Sigmoid colon (tissue), 7 donors: ENCODE measurements around the gene CD52. TPM values are rescaled to one million over a fixed set of nuclear protein-coding genes. Genes with fewer than 3 reads are reported as not detected.

Experiments used
- DNase-seq: peaks from one replicate; pipeline ENCODE4 v3.0.0-alpha.2; 2019
- H3K27ac ChIP-seq, 4 donors: fragments of 200-600 bp; sonication (generic); one replicate each; pipeline ENCODE4 v1.5.1; 2016 to 2019; ENCODE audit warnings: mild to moderate bottlenecking in 1 of 4
- H3K27me3 ChIP-seq, 3 donors: fragments of 200-600 bp; sonication (generic); one replicate each; pipeline ENCODE4 v1.5.1; 2019; ENCODE audit warnings: mild to moderate bottlenecking in 1 of 3
- H3K36me3 ChIP-seq, 4 donors: fragments of 200-600 bp; sonication (generic); one replicate each; pipeline ENCODE4 v1.5.1; 2016 to 2019
- H3K4me1 ChIP-seq, 4 donors: fragments of 200-600 bp; sonication (generic); one replicate each; pipeline ENCODE4 v1.5.1; 2017 to 2019
- H3K4me3 ChIP-seq, 4 donors: fragments of 200-600 bp; sonication (generic); one replicate each; pipeline ENCODE4 v1.5.1; 2017 to 2019; ENCODE audit warnings: mild to moderate bottlenecking in 2 of 4, moderate library complexity in 1 of 4
- H3K9me3 ChIP-seq, 4 donors: fragments of 200-600 bp in 3 of 4; sonication (generic) in 3 of 4; one replicate each; pipeline versions ENCODE4 v1.5.1 to v1.6.1; 2013 to 2019
- EP300 ChIP-seq, 4 donors: sonication (generic); formaldehyde crosslinking; IDR thresholded peaks; one replicate each; pipeline ENCODE4 v1.6.1; 2017; ENCODE audit warnings: antibody characterized with exemption in 4 of 4
- POLR2A ChIP-seq, 2 donors: fragments of 450-650 bp; IDR thresholded peaks; one replicate each; pipeline ENCODE4 v1.6.1; 2016; ENCODE audit warnings: antibody characterized with exemption in 2 of 2, mild to moderate bottlenecking in 2 of 2, moderate library complexity in 2 of 2
- POLR2AphosphoS5 ChIP-seq, 4 donors: sonication (generic); formaldehyde crosslinking; IDR thresholded peaks; one replicate each; pipeline ENCODE4 v1.6.1; 2017; ENCODE audit warnings: antibody characterized with exemption in 4 of 4
- WGBS, 2 donors: extraction: QIAGEN DNeasy Blood & Tissue Kit; methylation state at CpG; one replicate each; pipeline ENCODE4 v1.1.7; 2013; 5-methylcytosine and 5-hydroxymethylcytosine counted together
- intact Hi-C: fragments of 100-400 bp; cut with DNase I; formaldehyde crosslinking; loops from one replicate; pipeline ENCODE4 v1.15.1; 2023
- polyA plus RNA-seq, 3 donors: library from polyadenylated mRNA; stranded (reverse); fragments of 200-250 nt; gene quantifications; one replicate each; pipeline ENCODE4 v1.2.3, GENCODE V29; 2013
- total RNA-seq, 4 donors: library from RNA; depleted of rRNA; stranded (reverse); fragments of >200 nt; gene quantifications; one replicate each; pipeline ENCODE4 v1.1.0, GENCODE V29; 2016
- TF ChIP-seq, protein P1 (sequence below), 4 experiments: fragments of 450-650 bp in 3 of 4; fragments of 200-600 bp in 1 of 4; IDR thresholded peaks; one replicate each; pipeline ENCODE4 v1.5.1; 2016 to 2019; ENCODE audit warnings: antibody characterized with exemption in 4 of 4, mild to moderate bottlenecking in 3 of 4, moderate library complexity in 2 of 4
- donor health status: healthy with polysubstance abuse.
- donor health status: Bipolar disorder and iron deficiency.
- donor health status: healthy.

CD52 gene
- total and polyA plus RNA-seq, 7 donors, result 1.6 to 556 (median 19.8) TPM; not detected in 2

- 31 to 68% methylated on average over 21 of the region's 21 CpGs for WGBS, 2 donors
- no peaks in the 10 kb centered on the region for H3K36me3 ChIP-seq
- H3K27me3 ChIP-seq, result peaks cover 0 to 38% (median 26%) of the 10 kb centered on the region in 3 donors
- H3K4me3 ChIP-seq, result no peak within 1 kb of the TSS
- intact Hi-C loops, result no loop called here
- H3K4me1 ChIP-seq, result no peaks in the 10 kb centered on the region
- no peak within 1 kb of the TSS for H3K27ac ChIP-seq
- H3K9me3 ChIP-seq, result no peaks in the 10 kb centered on the region
- TF ChIP-seq POLR2AphosphoS5 (IDR thresholded peaks at IDR 0.05) (no peak), POLR2A (IDR thresholded peaks at IDR 0.05) (no peak), EP300 (IDR thresholded peaks at IDR 0.05) (no peak)
- TF ChIP-seq, protein P1, sequence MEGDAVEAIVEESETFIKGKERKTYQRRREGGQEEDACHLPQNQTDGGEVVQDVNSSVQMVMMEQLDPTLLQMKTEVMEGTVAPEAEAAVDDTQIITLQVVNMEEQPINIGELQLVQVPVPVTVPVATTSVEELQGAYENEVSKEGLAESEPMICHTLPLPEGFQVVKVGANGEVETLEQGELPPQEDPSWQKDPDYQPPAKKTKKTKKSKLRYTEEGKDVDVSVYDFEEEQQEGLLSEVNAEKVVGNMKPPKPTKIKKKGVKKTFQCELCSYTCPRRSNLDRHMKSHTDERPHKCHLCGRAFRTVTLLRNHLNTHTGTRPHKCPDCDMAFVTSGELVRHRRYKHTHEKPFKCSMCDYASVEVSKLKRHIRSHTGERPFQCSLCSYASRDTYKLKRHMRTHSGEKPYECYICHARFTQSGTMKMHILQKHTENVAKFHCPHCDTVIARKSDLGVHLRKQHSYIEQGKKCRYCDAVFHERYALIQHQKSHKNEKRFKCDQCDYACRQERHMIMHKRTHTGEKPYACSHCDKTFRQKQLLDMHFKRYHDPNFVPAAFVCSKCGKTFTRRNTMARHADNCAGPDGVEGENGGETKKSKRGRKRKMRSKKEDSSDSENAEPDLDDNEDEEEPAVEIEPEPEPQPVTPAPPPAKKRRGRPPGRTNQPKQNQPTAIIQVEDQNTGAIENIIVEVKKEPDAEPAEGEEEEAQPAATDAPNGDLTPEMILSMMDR (IDR thresholded peaks at IDR 0.05), result no peak
- no peak for DNase-seq
Measured at GRCh38 chr1:26353976-26354820, 36.4 kb downstream of the CD52 start, which contains the start of gene CRYBG2. CRYBG2 (minus strand) TSS chr1:26354130; CDS start chr1:26346657, 7,473 bp downstream.

GRCh38 chr1:26354972-26355371 is 37.2 kb downstream of the CD52 start:
- TF ChIP-seq, protein P1 (IDR thresholded peaks at IDR 0.05), result no peak
- no peak for DNase-seq
- H3K27ac ChIP-seq, result no peak overlapping the region
- no peaks in the 10 kb centered on the region for H3K9me3 ChIP-seq
- peaks cover 2 to 46% (median 28%) of the 10 kb centered on the region in 3 donors for H3K27me3 ChIP-seq
- 92 to 94% methylated on average over 9 of the region's 9 CpGs for WGBS, 2 donors
- H3K36me3 ChIP-seq, result no peaks in the 10 kb centered on the region
- H3K4me3 ChIP-seq, result no peak overlapping the region
- H3K4me1 ChIP-seq, result peaks cover 0 to 2% (median 2%) of the 10 kb centered on the region in 4 donors
- intact Hi-C loops, result no loop called here

- Histone ChIP-seq H3K27me3 (peaks cover 14 to 57% (median 40%) of the 10 kb centered on the region in 3 donors), H3K4me3 (no peak overlapping the region), H3K9me3 (no peaks in the 10 kb centered on the region), H3K36me3 (no peaks in the 10 kb centered on the region), H3K4me1 (peaks cover 0 to 12% (median 12%) of the 10 kb centered on the region in 4 donors), H3K27ac (no peak overlapping the region)
- intact Hi-C loops, result no loop called here
- TF ChIP-seq, protein P1 (IDR thresholded peaks at IDR 0.05), result no peak
- no peak for DNase-seq
- 82 to 89% methylated on average over 5 of the region's 5 CpGs for WGBS, 2 donors
Measured at GRCh38 chr1:26356106-26356505, 38.3 kb downstream of the CD52 start.

- no peak overlapping the region for H3K4me3 ChIP-seq
- no peaks in the 10 kb centered on the region for H3K36me3 ChIP-seq
- 20 to 69% methylated on average over 10 of the region's 10 CpGs for WGBS, 2 donors
- intact Hi-C loops, result no loop called here
- DNase-seq, result no peak
- TF ChIP-seq EP300 (IDR thresholded peaks at IDR 0.05), result no peak
- TF ChIP-seq, protein P1 (IDR thresholded peaks at IDR 0.05), result no peak
- TF ChIP-seq POLR2A (IDR thresholded peaks at IDR 0.05), result no peak
- no peak overlapping the region for H3K27ac ChIP-seq
- no peaks in the 10 kb centered on the region for H3K9me3 ChIP-seq
- peaks cover 0 to 12% (median 12%) of the 10 kb centered on the region in 4 donors for H3K4me1 ChIP-seq
- peaks cover 23 to 68% (median 49%) of the 10 kb centered on the region in 3 donors for H3K27me3 ChIP-seq
Measured at GRCh38 chr1:26357121-26357602, 39.4 kb downstream of the CD52 start.
